Caco-2 (cell line): ENCODE data around the gene CEP63. TPM values are rescaled to one million over a fixed set of nuclear protein-coding genes. Genes with fewer than 3 reads are reported as not detected.

ENCODE experiments used
- BruUV-seq: library from RNA; stranded (reverse); fragments of 400-500 nt; replicated peaks from 2 replicates; lab custom pipeline; 2021; lab: Mats Ljungman, UMichigan
- CTCF ChIA-PET: fragments of 300-600 bp; sonication (Branson Sonifier 250); formaldehyde crosslinking; loops from one replicate; lab custom pipeline; 2022; ENCODE audit warnings: antibody characterized with exemption; lab: Charles Lee
- POLR2A ChIA-PET: fragments of 300-600 bp; sonication (Branson Sonifier 250); formaldehyde crosslinking; loops from one replicate; lab custom pipeline; 2022; ENCODE audit warnings: antibody characterized with exemption; lab: Charles Lee
- DNase-seq, 2 experiments: peaks; one replicate each; pipeline versions ENCODE4 v3.0.0 to v3.0.0-alpha.2; 2020 to 2022
- H3K27me3 ChIP-seq: replicated peaks from 2 replicates; pipeline ENCODE4 v1.6.0; 2011; ENCODE audit warnings: low read length; ENCODE audit not compliant: control insufficient read depth, insufficient read depth
- H3K36me3 ChIP-seq: 2 replicates; pipeline ENCODE4 v1.5.1; 2011; ENCODE audit warnings: low read length; ENCODE audit not compliant: control insufficient read depth, insufficient read depth
- H3K4me1 ChIP-seq: fragments of 250-450 bp; sonication (Bioruptor Pico); 2 replicates; pipeline ENCODE4 v1.5.1; 2020; ENCODE audit warnings: mild to moderate bottlenecking
- H3K4me3 ChIP-seq: 2 replicates; pipeline ENCODE4 v1.5.1; 2011; ENCODE audit warnings: low read depth, mild to moderate bottlenecking, control low read depth, low read length
- H3K9me3 ChIP-seq: fragments of 250-450 bp; sonication (Bioruptor Pico); 2 replicates; pipeline ENCODE4 v1.5.1; 2020; ENCODE audit warnings: mild to moderate bottlenecking, moderate library complexity
- H3K27ac Mint-ChIP-seq: one replicate; pipeline ENCODE4 v1.8.0; 2022; ENCODE audit warnings: mixed read lengths; ENCODE audit not compliant: unreplicated experiment
- H3K27me3 Mint-ChIP-seq: one replicate; pipeline ENCODE4 v1.8.0; 2022; ENCODE audit warnings: mixed read lengths; ENCODE audit not compliant: insufficient read depth, unreplicated experiment
- H3K36me3 Mint-ChIP-seq: one replicate; pipeline ENCODE4 v1.8.0; 2022; ENCODE audit warnings: mild to moderate bottlenecking, mixed read lengths; ENCODE audit not compliant: insufficient read depth, unreplicated experiment
- H3K4me1 Mint-ChIP-seq: one replicate; pipeline ENCODE4 v1.8.0; 2022; ENCODE audit warnings: low read depth, mixed read lengths; ENCODE audit not compliant: unreplicated experiment
- H3K4me3 Mint-ChIP-seq: one replicate; pipeline ENCODE4 v1.8.0; 2022; ENCODE audit warnings: mild to moderate bottlenecking, moderate library complexity, mixed read lengths; ENCODE audit not compliant: unreplicated experiment
- H3K9me3 Mint-ChIP-seq: one replicate; pipeline ENCODE4 v1.8.0; 2022; ENCODE audit warnings: mixed read lengths; ENCODE audit not compliant: unreplicated experiment
- CTCF ChIP-seq, 2 experiments: fragments of 200-600 bp in 1 of 2; IDR thresholded peaks; 1 replicate in 1 of 2; 2 replicates in 1 of 2; pipeline versions ENCODE4 v1.5.1 to v1.8.0; 2011 to 2022; ENCODE audit warnings: antibody characterized with exemption in 1 of 2, control low read depth in 1 of 2, inconsistent platforms in 1 of 2, low read depth in 1 of 2, low read length in 1 of 2, mild to moderate bottlenecking in 1 of 2, moderate library complexity in 1 of 2; ENCODE audit not compliant: insufficient read depth in 1 of 2, severe bottlenecking in 1 of 2, unreplicated experiment in 1 of 2
- intact Hi-C: fragments of 100-400 bp; cut with micrococcal nuclease; formaldehyde crosslinking; loops from one replicate; pipeline ENCODE4 v1.10.0; 2022; ENCODE audit not compliant: unreplicated experiment
- total RNA-seq: library from RNA; stranded (reverse); gene quantifications from 2 replicates; pipeline ENCODE4 v1.2.3, GENCODE V29; 2022

Gene CEP63
- total RNA-seq, 1 experiment from 2014 or later, result 21.9 TPM

GRCh38 chr3:134603956-134604355 lies 118.1 kb downstream of the CEP63 start:
- Histone ChIP-seq H3K36me3 (no peaks in the 10 kb centered on the region), H3K9me3 (no peaks in the 10 kb centered on the region), H3K4me1 (no peaks in the 10 kb centered on the region), H3K4me3 (no peak overlapping the region), H3K27me3 (no peaks in the 10 kb centered on the region)
- no peaks in the 10 kb centered on the region for H3K9me3 Mint-ChIP-seq
- no peak for TF ChIP-seq CTCF (IDR thresholded peaks at IDR 0.05; ENCODE audit: insufficient read depth in 1 of 2, low read depth in 1 of 2, low read length in 1 of 2, severe bottlenecking in 1 of 2, unreplicated experiment in 1 of 2)
- no peaks in the 10 kb centered on the region for H3K4me1 Mint-ChIP-seq
- H3K27ac Mint-ChIP-seq, result no peak overlapping the region
- DNase-seq, result no peak
- CTCF ChIA-PET, result no interaction called here
- H3K27me3 Mint-ChIP-seq, result peaks cover 18% of the 10 kb centered on the region
- intact Hi-C loops, result loop anchor here (5.0 kb wide), 2 partner anchors 193 to 1288 kb away; partner anchors contain the start of gene EPHB1
- H3K4me3 Mint-ChIP-seq, result no peak overlapping the region
- BruUV-seq, result no TSS peak
- H3K36me3 Mint-ChIP-seq, result no peaks in the 10 kb centered on the region
- POLR2A ChIA-PET, result no interaction called here

GRCh38 chr3:134605556-134605955 lies 119.7 kb downstream of the CEP63 start:
- no peaks in the 10 kb centered on the region for H3K27me3 ChIP-seq
- no peaks in the 10 kb centered on the region for H3K9me3 Mint-ChIP-seq
- H3K4me1 Mint-ChIP-seq, result no peaks in the 10 kb centered on the region
- no peak for TF ChIP-seq CTCF (IDR thresholded peaks at IDR 0.05; ENCODE audit: insufficient read depth in 1 of 2, low read depth in 1 of 2, low read length in 1 of 2, severe bottlenecking in 1 of 2, unreplicated experiment in 1 of 2)
- no peaks in the 10 kb centered on the region for H3K36me3 Mint-ChIP-seq
- CTCF ChIA-PET, result no interaction called here
- H3K27me3 Mint-ChIP-seq, result peaks cover 24% of the 10 kb centered on the region
- intact Hi-C loops, result no loop called here
- no peaks in the 10 kb centered on the region for H3K9me3 ChIP-seq
- DNase-seq, result no peak
- H3K4me3 ChIP-seq, result no peak overlapping the region
- no peaks in the 10 kb centered on the region for H3K36me3 ChIP-seq
- H3K4me3 Mint-ChIP-seq, result no peak overlapping the region
- H3K4me1 ChIP-seq, result no peaks in the 10 kb centered on the region
- no peak overlapping the region for H3K27ac Mint-ChIP-seq
- BruUV-seq, result no TSS peak
- POLR2A ChIA-PET, result no interaction called here

- ChIA-PET CTCF (interaction anchor here (0.7 kb wide), 1 partner anchor 188 kb away, joined by 3 read pairs; no protein-coding TSS in a partner anchor), POLR2A (no interaction called here)
- no peak for TF ChIP-seq CTCF (IDR thresholded peaks at IDR 0.05; ENCODE audit: insufficient read depth in 1 of 2, low read depth in 1 of 2, low read length in 1 of 2, severe bottlenecking in 1 of 2, unreplicated experiment in 1 of 2)
- Mint-ChIP-seq H3K9me3 (no peaks in the 10 kb centered on the region), H3K4me1 (no peaks in the 10 kb centered on the region), H3K4me3 (no peak overlapping the region), H3K27ac (no peak overlapping the region), H3K27me3 (peaks cover 24% of the 10 kb centered on the region), H3K36me3 (no peaks in the 10 kb centered on the region)
- Histone ChIP-seq H3K36me3 (no peaks in the 10 kb centered on the region), H3K9me3 (no peaks in the 10 kb centered on the region), H3K4me1 (no peaks in the 10 kb centered on the region), H3K27me3 (no peaks in the 10 kb centered on the region), H3K4me3 (no peak overlapping the region)
- no peak for DNase-seq
- intact Hi-C loops, result no loop called here
- BruUV-seq, result no TSS peak
Measured at GRCh38 chr3:134606033-134607025, 120.5 kb downstream of the CEP63 start.
